ENCODE data around the gene ACKR1.

DNA sequence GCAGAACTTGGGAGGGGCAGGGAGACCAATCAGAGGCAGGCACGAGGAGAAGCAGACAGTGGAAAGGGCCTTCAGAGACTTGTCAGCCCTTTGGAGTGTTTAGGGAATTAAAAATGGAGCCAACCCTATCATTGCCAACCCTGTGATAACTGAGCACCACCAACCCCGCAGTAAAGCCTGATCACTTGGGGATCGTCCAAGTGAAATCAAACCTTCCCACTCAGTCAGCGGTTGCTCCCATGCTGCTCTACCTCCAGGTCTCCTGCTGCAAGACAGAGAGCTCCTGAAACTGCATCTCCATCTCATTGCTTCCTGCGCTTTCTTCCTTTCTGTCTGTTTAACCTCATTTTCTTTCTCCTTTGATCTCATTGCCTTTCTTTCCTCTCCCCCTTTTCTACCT is 4.8 kb upstream of the ACKR1 start:
- TF ChIP-seq POLR2AphosphoS5 (IDR thresholded peaks at IDR 0.05; ENCODE audit: borderline replicate concordance, low read depth, low read length) (no peak), EZH2 (IDR thresholded peaks at IDR 0.05) (no peak)
